DMS 273 treated with DMSO at 0.1 percent for 48 hours (cell line): Measurements from ENCODE around the gene BORCS8.
A peak's percentile ranks its signal among the peaks of the same experiment; 100 is the strongest.
"Not testable (repeated sequence)": the region's sequence is repeated elsewhere in the genome, so short reads cannot be mapped to it uniquely, and the experiment has no call there.

ENCODE experiments used
- DNase-seq: peaks from one replicate; lab custom pipeline; 2025; lab: John Stamatoyannopoulos, UW

The BORCS8 gene

GRCh38 chr19:19192078-19192882, at the start of gene BORCS8, which contains the start of gene RFXANK:
Gene BORCS8 (minus strand): TSS chr19:19192152. CDS start chr19:19192117, 35 bp downstream.
Gene RFXANK (plus strand): TSS chr19:19192258. CDS start chr19:19193947, 1,689 bp downstream.
- DNase-seq, result peak; percentile 98

- no peak for DNase-seq
These were observed 48.5 kb upstream of the BORCS8 start for GRCh38 chr19:19240476-19240875.

- DNase-seq, result no peak
These were observed 47.7 kb upstream of the BORCS8 start for GRCh38 chr19:19239675-19240074.

- DNase-seq, result no peak
These were observed 46.4 kb upstream of the BORCS8 start for GRCh38 chr19:19238126-19238894.

- no peak for DNase-seq
These were observed 44.2 kb upstream of the BORCS8 start for GRCh38 chr19:19236173-19236572.

- DNase-seq, result no peak
These were observed 42.4 kb upstream of the BORCS8 start for GRCh38 chr19:19234220-19234816.

- peak; percentile 70 for DNase-seq
These were observed 40.3 kb upstream of the BORCS8 start for GRCh38 chr19:19232261-19232721.

GRCh38 chr19:19230999-19231398, 39.0 kb upstream of the BORCS8 start:
- no peak for DNase-seq

- DNase-seq, result no peak
These were observed 37.7 kb upstream of the BORCS8 start for GRCh38 chr19:19229701-19230100.

- DNase-seq, result no peak
These were observed 35.3 kb upstream of the BORCS8 start for GRCh38 chr19:19227217-19227616.

GRCh38 chr19:19226663-19227062, 34.7 kb upstream of the BORCS8 start:
- no peak for DNase-seq

- DNase-seq, result no peak
These were observed 34.3 kb upstream of the BORCS8 start for GRCh38 chr19:19226204-19226603.

GRCh38 chr19:19224852-19225494, 33.0 kb upstream of the BORCS8 start:
- DNase-seq, result no peak

GRCh38 chr19:19224150-19224851, 32.3 kb upstream of the BORCS8 start:
- no peak for DNase-seq

- DNase-seq, result no peak
These were observed 31.7 kb upstream of the BORCS8 start for GRCh38 chr19:19223636-19224035.

- no peak for DNase-seq
These were observed 31.1 kb upstream of the BORCS8 start for GRCh38 chr19:19223060-19223459.

- DNase-seq, result not testable (repeated sequence)
These were observed 29.0 kb upstream of the BORCS8 start for GRCh38 chr19:19221000-19221399.

- no peak for DNase-seq
These were observed 27.0 kb upstream of the BORCS8 start for GRCh38 chr19:19218911-19219310.

GRCh38 chr19:19217099-19217498, 25.1 kb upstream of the BORCS8 start:
- no peak for DNase-seq

- DNase-seq, result no peak
These were observed 23.8 kb upstream of the BORCS8 start for GRCh38 chr19:19215792-19216191.

- DNase-seq, result peak; percentile 20
These were observed 22.9 kb upstream of the BORCS8 start for GRCh38 chr19:19214892-19215291.

- no peak for DNase-seq
These were observed 22.2 kb upstream of the BORCS8 start for GRCh38 chr19:19214159-19214490.
